Panc1 (cell line): ENCODE measurements around the gene ELANE.

ENCODE experiments used
- POLR2AphosphoS5 ChIP-seq: IDR thresholded peaks from 2 replicates; pipeline ENCODE4 v1.6.1; 2012; ENCODE audit warnings: mild to moderate bottlenecking, low read depth, low read length, moderate library complexity
- SIN3A ChIP-seq: IDR thresholded peaks from 2 replicates; pipeline ENCODE4 v1.6.1; 2012; ENCODE audit warnings: low read depth, mild to moderate bottlenecking, low read length, moderate library complexity, borderline replicate concordance; ENCODE audit not compliant: insufficient read depth

DNA sequence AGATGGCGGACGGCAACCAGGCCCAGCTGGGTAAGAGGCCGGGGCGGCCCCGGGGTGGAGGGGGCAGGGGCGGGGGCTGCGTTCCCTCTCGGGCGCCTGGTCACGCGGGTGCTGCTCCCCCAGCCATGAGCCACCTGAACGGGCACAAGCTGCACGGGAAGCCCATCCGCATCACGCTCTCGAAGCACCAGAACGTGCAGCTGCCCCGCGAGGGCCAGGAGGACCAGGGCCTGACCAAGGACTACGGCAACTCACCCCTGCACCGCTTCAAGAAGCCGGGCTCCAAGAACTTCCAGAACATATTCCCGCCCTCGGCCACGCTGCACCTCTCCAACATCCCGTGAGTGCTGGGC is 43.7 kb upstream of the ELANE start:
- no peak for TF ChIP-seq POLR2AphosphoS5
- no peak for TF ChIP-seq SIN3A
